Neural cell (in vitro differentiated cells): ENCODE data around the gene PHACTR1. TPM values are rescaled to one million over a fixed set of nuclear protein-coding genes. Genes with fewer than 3 reads are reported as not detected.

Source experiments
- H2AFZ ChIP-seq: fragments of 200-600, 300-800 bp; sonication (generic), shearing (Covaris generic); 2 replicates; pipeline ENCODE4 v1.6.0; 2014; ENCODE audit warnings: low read depth, mild to moderate bottlenecking, antibody characterized with exemption, low read length, moderate library complexity
- H3F3A ChIP-seq: fragments of 200-600 bp; shearing (Covaris generic); 2 replicates; pipeline ENCODE4 v1.6.1; 2016; ENCODE audit warnings: mild to moderate bottlenecking, moderate library complexity, mixed read lengths, antibody characterized with exemption, low read length; ENCODE audit not compliant: insufficient read depth, poor library complexity, severe bottlenecking
- H3K27ac ChIP-seq: fragments of 200-600, 300-800 bp; sonication (generic), shearing (Covaris generic); 2 replicates; pipeline ENCODE4 v1.5.1; 2014; ENCODE audit warnings: mild to moderate bottlenecking, low read length, moderate library complexity
- H3K27me3 ChIP-seq: fragments of 300-800, 200-600 bp; sonication (generic), shearing (Covaris generic); 2 replicates; pipeline ENCODE4 v1.6.0; 2014; ENCODE audit warnings: mild to moderate bottlenecking, low read depth, low read length, moderate library complexity; ENCODE audit not compliant: insufficient read depth
- H3K36me3 ChIP-seq: fragments of 300-800, 200-600 bp; sonication (generic), shearing (Covaris generic); 2 replicates; pipeline ENCODE4 v1.5.1; 2014; ENCODE audit warnings: mild to moderate bottlenecking, antibody characterized with exemption, low read length, moderate library complexity; ENCODE audit not compliant: insufficient read depth
- H3K4me2 ChIP-seq: fragments of 300-800, 200-600 bp; sonication (generic), shearing (Covaris generic); 2 replicates; pipeline ENCODE4 v1.6.0; 2014; ENCODE audit warnings: mild to moderate bottlenecking, low read length
- H3K4me3 ChIP-seq: fragments of 300-800, 200-600 bp; sonication (generic), shearing (Covaris generic); 2 replicates; pipeline ENCODE4 v1.5.1; 2014; ENCODE audit warnings: mild to moderate bottlenecking, low read length, moderate library complexity
- H3K79me2 ChIP-seq: fragments of 200-600 bp; shearing (Covaris generic); replicated peaks from 2 replicates; pipeline ENCODE4 v1.6.0; 2014; ENCODE audit warnings: mild to moderate bottlenecking, low read length, moderate library complexity; ENCODE audit not compliant: insufficient read depth
- H3K9ac ChIP-seq: fragments of 300-800, 200-600 bp; sonication (generic), shearing (Covaris generic); 2 replicates; pipeline ENCODE4 v1.6.1; 2016; ENCODE audit warnings: mild to moderate bottlenecking, low read length, mixed read lengths
- H3K9me2 ChIP-seq: fragments of 200-600 bp; shearing (Covaris generic); 2 replicates; pipeline ENCODE4 v1.6.1; 2016; ENCODE audit warnings: mild to moderate bottlenecking, low read length, mixed read lengths; ENCODE audit not compliant: insufficient read depth
- H3K9me3 ChIP-seq: fragments of 200-600, 300-800 bp; sonication (generic), shearing (Covaris generic); 2 replicates; pipeline ENCODE4 v1.6.1; 2016; ENCODE audit warnings: mild to moderate bottlenecking, mixed run types, low read length, moderate library complexity, mixed read lengths
- H4K20me1 ChIP-seq: fragments of 200-600 bp; shearing (Covaris generic); 2 replicates; pipeline ENCODE4 v1.6.1; 2016; ENCODE audit warnings: mild to moderate bottlenecking, mixed run types; ENCODE audit not compliant: insufficient read depth
- EP300 ChIP-seq: fragments of 450-650 bp; conservative IDR thresholded peaks from 2 replicates; pipeline ENCODE4 v1.6.1; 2014; ENCODE audit warnings: antibody characterized with exemption, mild to moderate bottlenecking, moderate library complexity; ENCODE audit not compliant: poor library complexity, severe bottlenecking
- EZH2 ChIP-seq: fragments of 200-600, 300-800 bp; shearing (Covaris generic), sonication (generic); IDR thresholded peaks from 2 replicates; pipeline ENCODE4 v1.6.1; 2014; ENCODE audit warnings: antibody characterized with exemption, low read length, borderline replicate concordance, mild to moderate bottlenecking; ENCODE audit not compliant: insufficient read depth, poor library complexity, severe bottlenecking
- MXI1 ChIP-seq: fragments of 450-650 bp; conservative IDR thresholded peaks from 2 replicates; pipeline ENCODE4 v1.6.1; 2014; ENCODE audit warnings: antibody characterized with exemption, mild to moderate bottlenecking; ENCODE audit not compliant: poor library complexity, severe bottlenecking
- POLR2AphosphoS5 ChIP-seq: IDR thresholded peaks from 2 replicates; pipeline ENCODE4 v1.6.1; 2012
- RAD21 ChIP-seq: fragments of 450-650 bp; conservative IDR thresholded peaks from 2 replicates; pipeline ENCODE4 v1.6.1; 2014; ENCODE audit warnings: antibody characterized with exemption, mild to moderate bottlenecking, moderate library complexity
- SMC3 ChIP-seq: fragments of 450-650 bp; conservative IDR thresholded peaks from 2 replicates; pipeline ENCODE4 v1.6.1; 2014; ENCODE audit warnings: antibody characterized with exemption, mild to moderate bottlenecking, moderate library complexity; ENCODE audit not compliant: poor library complexity
- TAF1 ChIP-seq: IDR thresholded peaks from 2 replicates; pipeline ENCODE4 v1.6.1; 2012; ENCODE audit warnings: low read depth
- polyA plus RNA-seq: library from polyadenylated mRNA; depleted of rRNA; stranded (reverse); fragments of >200 nt; gene quantifications from 2 replicates; pipeline ENCODE4 v1.2.3, GENCODE V29; 2014
- TF ChIP-seq, protein P1 (sequence below): IDR thresholded peaks from 2 replicates; pipeline ENCODE4 v1.6.1; 2012; ENCODE audit warnings: borderline replicate concordance
- TF ChIP-seq, protein P2 (sequence below): fragments of 450-650 bp; IDR thresholded peaks from 2 replicates; pipeline ENCODE4 v1.5.1; 2014; ENCODE audit warnings: antibody characterized with exemption, mild to moderate bottlenecking, moderate library complexity; ENCODE audit not compliant: poor library complexity, severe bottlenecking

PHACTR1 gene
- polyA plus RNA-seq, 1 donor from 2014 or later: 7.8 TPM

DNA sequence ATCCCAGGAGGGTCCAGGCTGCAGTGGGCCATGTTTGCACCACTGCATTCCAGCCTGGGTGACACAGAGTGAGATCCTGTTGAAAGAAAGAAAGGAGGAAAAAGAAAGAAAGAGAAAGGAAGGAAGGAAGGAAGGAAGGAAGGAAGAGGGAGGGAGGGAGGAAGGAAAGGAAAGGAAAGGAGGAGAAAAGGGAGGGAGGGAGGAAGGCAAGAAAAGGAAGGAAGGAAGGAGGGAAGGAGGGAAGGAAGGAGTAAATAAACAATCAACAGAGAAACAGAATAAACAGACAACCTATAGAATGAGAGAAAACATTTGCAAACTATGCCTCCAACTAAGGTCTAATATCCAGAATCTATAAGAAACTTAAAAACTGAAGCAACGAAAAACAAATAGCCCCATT, 11.6 kb upstream of the PHACTR1 start:
- no peak for TF ChIP-seq RAD21
- no peak for TF ChIP-seq EZH2
- TF ChIP-seq, protein P1, sequence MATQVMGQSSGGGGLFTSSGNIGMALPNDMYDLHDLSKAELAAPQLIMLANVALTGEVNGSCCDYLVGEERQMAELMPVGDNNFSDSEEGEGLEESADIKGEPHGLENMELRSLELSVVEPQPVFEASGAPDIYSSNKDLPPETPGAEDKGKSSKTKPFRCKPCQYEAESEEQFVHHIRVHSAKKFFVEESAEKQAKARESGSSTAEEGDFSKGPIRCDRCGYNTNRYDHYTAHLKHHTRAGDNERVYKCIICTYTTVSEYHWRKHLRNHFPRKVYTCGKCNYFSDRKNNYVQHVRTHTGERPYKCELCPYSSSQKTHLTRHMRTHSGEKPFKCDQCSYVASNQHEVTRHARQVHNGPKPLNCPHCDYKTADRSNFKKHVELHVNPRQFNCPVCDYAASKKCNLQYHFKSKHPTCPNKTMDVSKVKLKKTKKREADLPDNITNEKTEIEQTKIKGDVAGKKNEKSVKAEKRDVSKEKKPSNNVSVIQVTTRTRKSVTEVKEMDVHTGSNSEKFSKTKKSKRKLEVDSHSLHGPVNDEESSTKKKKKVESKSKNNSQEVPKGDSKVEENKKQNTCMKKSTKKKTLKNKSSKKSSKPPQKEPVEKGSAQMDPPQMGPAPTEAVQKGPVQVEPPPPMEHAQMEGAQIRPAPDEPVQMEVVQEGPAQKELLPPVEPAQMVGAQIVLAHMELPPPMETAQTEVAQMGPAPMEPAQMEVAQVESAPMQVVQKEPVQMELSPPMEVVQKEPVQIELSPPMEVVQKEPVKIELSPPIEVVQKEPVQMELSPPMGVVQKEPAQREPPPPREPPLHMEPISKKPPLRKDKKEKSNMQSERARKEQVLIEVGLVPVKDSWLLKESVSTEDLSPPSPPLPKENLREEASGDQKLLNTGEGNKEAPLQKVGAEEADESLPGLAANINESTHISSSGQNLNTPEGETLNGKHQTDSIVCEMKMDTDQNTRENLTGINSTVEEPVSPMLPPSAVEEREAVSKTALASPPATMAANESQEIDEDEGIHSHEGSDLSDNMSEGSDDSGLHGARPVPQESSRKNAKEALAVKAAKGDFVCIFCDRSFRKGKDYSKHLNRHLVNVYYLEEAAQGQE: no peak
- no peak for TF ChIP-seq TAF1
- no peak for TF ChIP-seq EP300
- TF ChIP-seq SMC3: no peak
- TF ChIP-seq, protein P2, sequence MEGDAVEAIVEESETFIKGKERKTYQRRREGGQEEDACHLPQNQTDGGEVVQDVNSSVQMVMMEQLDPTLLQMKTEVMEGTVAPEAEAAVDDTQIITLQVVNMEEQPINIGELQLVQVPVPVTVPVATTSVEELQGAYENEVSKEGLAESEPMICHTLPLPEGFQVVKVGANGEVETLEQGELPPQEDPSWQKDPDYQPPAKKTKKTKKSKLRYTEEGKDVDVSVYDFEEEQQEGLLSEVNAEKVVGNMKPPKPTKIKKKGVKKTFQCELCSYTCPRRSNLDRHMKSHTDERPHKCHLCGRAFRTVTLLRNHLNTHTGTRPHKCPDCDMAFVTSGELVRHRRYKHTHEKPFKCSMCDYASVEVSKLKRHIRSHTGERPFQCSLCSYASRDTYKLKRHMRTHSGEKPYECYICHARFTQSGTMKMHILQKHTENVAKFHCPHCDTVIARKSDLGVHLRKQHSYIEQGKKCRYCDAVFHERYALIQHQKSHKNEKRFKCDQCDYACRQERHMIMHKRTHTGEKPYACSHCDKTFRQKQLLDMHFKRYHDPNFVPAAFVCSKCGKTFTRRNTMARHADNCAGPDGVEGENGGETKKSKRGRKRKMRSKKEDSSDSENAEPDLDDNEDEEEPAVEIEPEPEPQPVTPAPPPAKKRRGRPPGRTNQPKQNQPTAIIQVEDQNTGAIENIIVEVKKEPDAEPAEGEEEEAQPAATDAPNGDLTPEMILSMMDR: no peak
- no peak for TF ChIP-seq MXI1
- TF ChIP-seq POLR2AphosphoS5: no peak
- H3K27me3 ChIP-seq: peaks cover 15% of the 10 kb centered on the region

DNA sequence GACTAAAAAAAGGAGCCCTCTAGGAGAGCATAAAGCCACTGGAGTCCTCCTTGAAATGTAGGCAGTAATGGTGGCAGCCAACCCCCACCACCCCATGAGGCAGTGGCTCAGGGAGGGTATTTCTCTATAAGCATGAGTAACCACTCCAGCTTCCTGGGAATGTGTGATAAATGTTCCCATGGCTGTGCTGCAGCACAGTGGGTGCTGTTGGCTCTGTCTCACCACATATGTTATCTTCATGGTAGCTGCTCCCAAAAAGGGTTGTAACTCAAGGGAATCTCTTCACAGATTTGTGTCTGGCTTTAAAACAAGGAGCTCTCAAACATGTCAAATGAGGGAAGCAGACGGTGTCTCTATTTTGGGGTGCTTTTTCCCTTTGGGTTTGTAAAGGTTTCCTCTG, 7.5 kb upstream of the PHACTR1 start:
- Histone ChIP-seq H3K27me3 (peaks cover 7% of the 10 kb centered on the region), H4K20me1 (no peaks in the 10 kb centered on the region), H3K79me2 (no peaks in the 10 kb centered on the region), H3K4me3 (no peak overlapping the region), H3K27ac (no peak overlapping the region), H3K9ac (no peak overlapping the region), H3K4me2 (no peak overlapping the region), H3F3A (no peaks in the 10 kb centered on the region), H2AFZ (no peak overlapping the region), H3K9me2 (no peaks in the 10 kb centered on the region), H3K36me3 (no peaks in the 10 kb centered on the region), H3K9me3 (no peaks in the 10 kb centered on the region)
- TF ChIP-seq EP300: no peak
- no peak for TF ChIP-seq SMC3
- no peak for TF ChIP-seq MXI1
- TF ChIP-seq, protein P2: no peak
- TF ChIP-seq, protein P1: no peak
- TF ChIP-seq EZH2: no peak
- no peak for TF ChIP-seq POLR2AphosphoS5
- TF ChIP-seq TAF1: no peak
- TF ChIP-seq RAD21: no peak

More for the DNA sequence above, 11.6 kb upstream of the PHACTR1 start:
- Histone ChIP-seq H3K4me3 (no peak overlapping the region), H2AFZ (no peak overlapping the region), H4K20me1 (no peaks in the 10 kb centered on the region), H3F3A (no peaks in the 10 kb centered on the region), H3K27ac (no peak overlapping the region), H3K36me3 (no peaks in the 10 kb centered on the region), H3K9me3 (no peaks in the 10 kb centered on the region), H3K4me2 (no peak overlapping the region), H3K79me2 (no peaks in the 10 kb centered on the region), H3K9me2 (no peaks in the 10 kb centered on the region), H3K9ac (no peak overlapping the region)
